HG03521 (cell line): Measurements from ENCODE around the gene PAH.

Experiments
- ATAC-seq: cut with Tn5 transposase; IDR thresholded peaks from one replicate; pipeline ENCODE4 v1.9.1; 2021; ENCODE audit warnings: mild to moderate bottlenecking, moderate library complexity; ENCODE audit not compliant: unreplicated experiment

PAH gene

DNA sequence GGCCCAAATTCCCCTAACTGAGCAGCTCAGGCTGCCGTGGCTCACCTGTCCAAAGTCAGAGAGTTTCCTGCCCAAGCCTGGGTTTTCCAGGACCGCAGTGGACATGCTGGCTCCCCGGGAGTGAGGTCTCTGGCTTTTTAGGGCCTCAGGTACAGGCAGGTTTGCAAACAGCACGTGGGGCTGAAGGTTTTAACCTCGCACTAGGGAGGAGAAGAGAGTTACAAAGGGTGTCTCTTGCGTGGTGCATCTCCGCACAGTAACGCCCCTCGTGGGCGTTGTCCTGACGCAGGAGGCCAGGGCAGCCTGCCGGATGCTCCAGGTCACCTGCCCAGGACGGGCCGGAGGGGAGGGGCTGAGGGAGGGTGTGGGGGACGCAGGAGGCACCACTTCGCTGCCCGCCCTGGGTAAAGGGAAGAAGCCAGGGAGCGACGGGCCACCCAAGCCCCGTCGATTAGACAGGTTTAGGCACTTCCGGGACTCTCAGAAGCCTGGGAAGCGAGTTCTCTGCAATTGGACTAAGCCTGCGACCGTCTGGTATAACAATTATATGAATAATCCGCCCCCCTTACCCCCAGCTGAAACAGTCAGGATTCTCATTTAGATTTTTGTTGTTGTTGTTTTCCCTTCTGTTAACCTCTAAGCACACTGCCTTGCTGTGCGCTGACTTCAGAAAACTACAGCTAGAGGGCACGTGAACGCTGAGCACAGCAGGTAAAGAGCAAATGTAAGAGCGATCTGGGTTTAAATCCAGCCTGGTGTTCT lies at the start of gene PAH:
Gene PAH, minus strand, starts transcription at position 219 of the 762 bp plus-strand sequence. Its CDS starts 114 bp downstream, at position 105.
- ATAC-seq = no peak

- ATAC-seq = no peak
These were observed 49.3 kb upstream of the PAH start for GRCh38 chr12:102966200-102966863.

DNA sequence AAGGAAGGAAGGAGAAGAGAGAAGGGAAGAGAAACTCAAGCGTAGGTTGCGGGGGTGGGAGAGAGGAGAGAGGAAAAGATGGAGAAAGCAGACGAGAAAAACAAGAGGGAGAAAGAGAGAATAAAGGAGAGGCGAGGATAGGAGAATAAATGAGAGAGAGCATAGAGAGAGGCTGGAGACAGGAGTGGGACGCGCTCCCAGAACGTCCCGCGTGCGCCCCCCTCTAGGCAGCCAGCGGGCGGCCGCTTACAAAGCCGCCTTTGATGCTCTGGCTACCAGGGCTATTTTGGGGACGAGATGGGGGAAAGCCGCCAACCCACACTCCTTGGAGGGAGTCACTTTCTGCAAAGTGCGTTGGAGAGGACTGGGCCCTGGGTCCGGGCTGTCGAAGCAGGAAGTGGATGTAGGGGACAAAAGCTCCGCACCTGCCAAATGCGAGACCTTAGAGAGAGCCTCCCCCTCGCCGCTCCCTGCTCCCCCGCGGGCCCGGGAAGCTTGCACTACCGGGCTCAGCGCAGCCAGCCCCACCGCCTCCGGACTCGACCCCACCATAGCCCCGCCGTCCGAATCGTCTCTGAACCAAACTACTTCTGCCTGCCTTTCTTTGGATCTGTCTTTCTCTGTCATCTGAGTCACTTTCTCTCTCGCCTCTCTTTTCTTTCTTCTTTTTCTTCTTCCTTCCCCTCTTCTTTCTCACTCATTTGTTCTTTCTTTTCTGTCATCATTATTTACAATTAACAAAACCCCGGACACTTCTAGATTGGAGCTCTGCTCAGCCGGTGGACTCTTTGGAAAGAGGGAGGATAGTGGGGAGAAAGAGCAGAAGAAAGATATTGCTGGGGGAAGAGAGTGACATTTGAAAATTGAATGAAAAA lies 48.5 kb upstream of the PAH start:
- no peak for ATAC-seq

DNA sequence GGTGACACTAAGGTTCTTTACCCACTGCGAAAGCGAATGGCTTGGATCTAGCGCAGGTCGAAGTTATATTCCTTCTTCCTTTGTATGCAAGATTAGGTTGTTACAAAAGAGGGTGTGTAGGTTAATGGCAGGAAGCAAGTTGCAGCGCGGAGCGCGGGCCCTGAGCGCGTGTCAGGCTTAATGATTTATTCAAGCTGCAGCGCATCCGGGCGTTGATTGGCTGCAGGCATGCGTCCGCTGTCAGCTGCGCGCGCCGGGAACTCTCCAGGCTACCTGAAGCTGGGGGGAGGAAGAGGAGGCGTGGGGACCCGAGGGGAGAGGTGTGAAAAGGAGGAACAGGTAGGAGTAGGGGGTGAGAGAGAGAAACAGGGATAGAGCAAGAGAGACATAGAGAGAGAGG lies 47.8 kb upstream of the PAH start:
- ATAC-seq = no peak

- ATAC-seq = no peak
These were observed 46.8 kb upstream of the PAH start for GRCh38 chr12:102963796-102964195.

- ATAC-seq = no peak
These were observed 45.9 kb upstream of the PAH start for GRCh38 chr12:102962986-102963385.

DNA sequence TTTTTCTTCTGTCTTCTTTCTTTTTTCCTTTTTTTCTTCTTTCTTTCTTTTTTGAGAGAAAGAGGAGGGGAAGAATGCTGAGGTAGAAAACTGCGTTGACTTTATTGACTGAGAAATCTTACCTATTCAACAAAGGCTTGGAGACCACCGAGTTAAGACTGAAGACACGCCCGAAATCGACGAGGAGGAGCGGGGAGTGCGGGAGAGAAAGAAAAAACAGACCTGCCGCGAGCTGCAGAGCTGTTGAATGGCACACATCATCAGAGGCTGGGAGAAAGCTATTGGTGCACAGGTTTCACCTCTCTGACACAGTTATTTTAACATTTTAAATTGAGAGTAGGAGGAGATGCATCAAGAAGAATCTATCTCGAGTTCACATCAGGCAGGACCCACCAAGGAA lies 45.5 kb upstream of the PAH start:
- no peak for ATAC-seq

DNA sequence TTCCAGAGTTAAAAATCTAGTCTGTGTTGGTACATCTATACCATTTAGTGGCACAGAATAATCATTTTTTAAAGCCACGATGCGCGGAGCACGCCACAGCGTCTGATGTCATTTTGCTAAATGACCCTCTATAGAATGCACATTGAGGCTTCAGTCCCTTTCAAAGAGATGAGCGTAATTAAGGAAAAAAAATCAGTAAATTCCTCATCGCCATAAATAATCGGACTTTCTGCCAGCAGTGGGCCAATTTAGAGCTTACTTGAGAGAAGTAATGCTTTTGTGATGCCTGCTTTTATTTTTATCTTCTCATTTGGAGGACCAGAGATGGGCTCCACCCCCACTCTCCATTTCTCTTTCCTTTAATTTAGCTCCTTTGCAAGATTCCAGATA lies 44.4 kb upstream of the PAH start:
- ATAC-seq = no peak

DNA sequence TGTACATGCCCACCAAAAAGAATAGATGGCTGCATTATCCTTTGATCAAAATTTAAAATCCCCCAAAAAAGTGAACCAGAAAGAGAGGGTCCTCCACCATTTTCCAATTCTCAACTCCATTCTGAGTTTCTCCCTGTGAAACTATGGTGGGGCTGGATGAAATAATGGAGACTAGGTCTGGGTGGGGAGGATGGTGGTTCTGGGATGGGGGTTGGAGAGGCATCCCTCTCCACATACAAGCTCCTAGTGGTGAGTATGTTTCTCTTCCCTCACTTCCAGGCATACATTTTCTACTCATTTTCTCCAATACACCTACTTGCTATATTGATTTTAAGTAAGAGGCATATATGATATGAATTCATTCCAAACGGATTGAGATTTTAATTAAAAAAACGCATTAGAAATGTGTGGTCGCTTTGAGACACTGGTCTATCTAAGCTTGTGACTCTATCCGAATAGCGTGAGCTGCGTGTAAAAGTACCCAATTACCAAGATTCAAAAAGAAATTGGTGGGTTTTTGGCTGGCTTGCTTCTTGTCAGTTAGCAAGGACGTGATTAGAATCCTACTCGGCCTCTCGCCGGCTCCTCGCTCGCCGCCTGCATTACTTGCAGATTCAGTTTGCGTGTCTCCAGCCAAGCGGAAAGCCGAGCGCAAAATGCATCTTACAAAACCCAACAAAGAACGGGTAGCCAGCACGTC lies 43.9 kb upstream of the PAH start:
- ATAC-seq = no peak

DNA sequence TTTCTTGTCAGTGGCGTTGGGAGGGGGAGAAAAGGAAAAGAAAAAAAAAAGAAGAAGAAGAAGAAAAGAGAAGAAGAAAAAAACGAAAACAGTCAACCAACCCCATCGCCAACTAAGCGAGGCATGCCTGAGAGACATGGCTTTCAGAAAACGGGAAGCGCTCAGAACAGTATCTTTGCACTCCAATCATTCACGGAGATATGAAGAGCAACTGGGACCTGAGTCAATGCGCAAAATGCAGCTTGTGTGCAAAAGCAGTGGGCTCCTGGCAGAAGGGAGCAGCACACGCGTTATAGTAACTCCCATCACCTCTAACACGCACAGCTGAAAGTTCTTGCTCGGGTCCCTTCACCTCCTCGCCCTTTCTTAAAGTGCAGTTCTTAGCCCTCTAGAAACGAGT lies 42.3 kb upstream of the PAH start:
- ATAC-seq = no peak

DNA sequence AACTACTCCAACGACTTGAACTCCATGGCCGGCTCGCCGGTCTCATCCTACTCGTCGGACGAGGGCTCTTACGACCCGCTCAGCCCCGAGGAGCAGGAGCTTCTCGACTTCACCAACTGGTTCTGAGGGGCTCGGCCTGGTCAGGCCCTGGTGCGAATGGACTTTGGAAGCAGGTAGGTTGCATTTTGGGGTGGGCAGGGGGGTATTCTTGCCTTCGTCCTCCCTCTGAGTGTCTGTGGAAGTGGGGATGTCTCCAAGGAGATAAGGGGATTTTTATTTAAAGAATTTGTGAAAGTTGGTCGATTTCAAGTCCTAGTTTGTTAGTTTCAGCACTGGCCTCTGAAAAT lies 41.8 kb upstream of the PAH start:
- no peak for ATAC-seq

- peak; percentile 59 for ATAC-seq
These were observed 41.2 kb upstream of the PAH start for GRCh38 chr12:102958073-102958829.

- ATAC-seq = peak; percentile 34
These were observed 40.5 kb upstream of the PAH start, which contains the start of gene ASCL1 for GRCh38 chr12:102957339-102958050. ASCL1 (plus strand) TSS chr12:102957674; CDS start chr12:102958245, 571 bp downstream.

DNA sequence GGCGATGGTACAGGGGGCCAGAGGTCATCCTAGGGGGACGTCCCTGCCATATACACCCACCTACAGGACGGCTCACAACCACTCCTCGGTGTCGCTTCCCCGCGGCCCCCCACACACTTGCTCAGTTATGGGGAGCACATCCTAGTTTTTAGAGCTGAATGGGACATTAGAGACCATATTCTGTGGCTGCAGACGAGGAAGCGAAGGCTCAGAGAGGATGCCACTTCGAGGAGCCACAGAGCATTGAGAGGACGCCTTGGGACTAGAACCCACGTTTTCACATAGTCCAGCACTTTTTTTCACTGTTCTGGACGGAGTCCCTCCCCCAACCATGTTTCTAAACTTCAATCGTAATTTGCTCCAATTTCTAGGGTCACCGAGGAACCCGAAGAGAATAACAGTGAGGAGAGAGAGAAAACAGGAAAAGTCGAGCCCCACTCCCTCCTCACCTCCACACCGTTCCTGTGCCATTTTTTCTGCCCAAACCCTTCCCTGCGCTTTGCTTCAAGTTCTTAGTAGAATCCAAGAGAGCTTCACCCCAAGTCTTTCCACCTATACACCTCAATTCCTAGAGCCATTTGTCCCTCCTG lies 39.8 kb upstream of the PAH start:
- ATAC-seq = no peak

DNA sequence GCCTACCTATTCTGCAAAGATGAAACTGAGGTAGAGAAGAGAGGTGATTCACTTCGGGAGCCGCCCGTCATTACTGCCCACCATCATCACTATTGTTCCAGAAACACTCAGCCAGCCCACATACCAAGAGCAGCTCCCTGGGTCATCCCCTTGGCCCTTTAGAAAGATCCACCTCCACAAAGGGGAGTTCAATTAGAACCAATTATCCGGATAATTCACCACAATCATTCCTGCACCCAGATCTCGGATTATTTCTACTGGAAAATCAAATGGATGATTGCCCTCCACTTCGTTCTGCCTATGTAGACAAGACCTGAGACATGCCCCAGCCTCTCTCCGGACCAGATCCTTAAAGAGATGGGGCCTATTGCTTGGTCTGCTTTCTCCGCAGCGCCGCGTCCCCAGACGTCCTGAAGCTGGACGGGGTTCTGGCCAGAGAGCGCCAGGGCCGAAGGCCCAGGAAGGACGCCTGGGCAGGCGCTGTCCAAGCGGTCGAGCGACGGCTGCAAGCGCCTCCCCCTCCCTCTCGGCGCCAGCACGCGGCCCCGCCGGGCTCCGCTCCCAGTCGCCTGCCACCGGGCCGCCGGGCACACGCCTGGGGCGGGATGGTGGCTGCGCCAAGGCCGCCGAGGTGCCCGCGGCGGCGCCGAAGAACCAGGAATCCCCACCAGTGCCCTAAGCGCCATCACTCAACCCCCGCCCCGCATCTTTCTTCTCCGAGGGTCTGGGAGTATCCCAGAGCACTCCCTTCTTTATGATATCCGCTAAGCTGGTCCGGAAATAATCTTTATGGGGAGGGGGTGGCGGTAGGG lies 39.1 kb upstream of the PAH start:
- no peak for ATAC-seq

- no peak for ATAC-seq
These were observed 37.1 kb upstream of the PAH start for GRCh38 chr12:102954134-102954533.

- ATAC-seq = no peak
These were observed 36.2 kb upstream of the PAH start for GRCh38 chr12:102953221-102953620.

GRCh38 chr12:102951841-102952240 lies 34.8 kb upstream of the PAH start:
- ATAC-seq = no peak
